ENCODE results near the gene ZDHHC3.

DNA sequence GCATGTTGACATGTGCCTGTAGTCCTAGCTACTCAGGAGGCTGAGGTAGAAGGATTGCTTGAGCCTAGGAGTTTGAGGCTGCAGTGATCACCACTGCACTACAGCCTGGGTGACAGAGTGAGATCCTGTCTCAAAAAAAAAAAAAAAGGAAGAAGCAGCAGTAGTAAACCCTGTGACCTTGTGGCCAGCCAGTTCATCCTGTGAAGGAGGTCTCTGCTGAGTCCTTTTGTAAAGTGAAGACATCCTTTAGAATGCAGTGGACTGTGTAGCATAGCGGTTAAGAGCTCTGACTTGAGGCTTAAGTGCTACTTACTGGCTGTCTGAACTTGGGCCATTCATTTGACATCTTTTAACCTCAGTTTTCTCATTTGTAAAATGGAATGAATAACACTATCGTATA, 8.4 kb upstream of the ZDHHC3 start:
- TF ChIP-seq GATA2 (IDR thresholded peaks at IDR 0.05; ENCODE audit: low read depth, low read length), result no peak
- no peak for TF ChIP-seq GATA3 (IDR thresholded peaks at IDR 0.05; ENCODE audit: low read depth, low read length)
